Tibial nerve (tissue), 4 donors: ENCODE measurements around the gene SEC16B. TPM values are rescaled to one million over a fixed set of nuclear protein-coding genes. Genes with fewer than 3 reads are reported as not detected.

Source experiments
- DNase-seq, 2 donors: peaks; one replicate each; pipeline ENCODE4 v3.0.0-alpha.2; 2019; ENCODE audit warnings: low spot score in 2 of 2
- H3K27ac ChIP-seq, 4 donors: fragments of 200-600 bp; sonication (generic) in 3 of 4; one replicate each; pipeline ENCODE4 v1.5.1; 2017 to 2019; ENCODE audit warnings: mild to moderate bottlenecking in 1 of 4
- H3K27me3 ChIP-seq, 2 donors: fragments of 200-600 bp; sonication (generic) in 1 of 2; one replicate each; pipeline versions ENCODE4 v1.5.1 to v1.6.0; 2017 to 2019
- H3K36me3 ChIP-seq, 3 donors: fragments of 200-600 bp; sonication (generic); one replicate each; pipeline ENCODE4 v1.5.1; 2018 to 2019
- H3K4me1 ChIP-seq, 4 donors: fragments of 200-600 bp; sonication (generic) in 3 of 4; one replicate each; pipeline ENCODE4 v1.5.1; 2017 to 2019
- H3K4me3 ChIP-seq, 4 donors: fragments of 200-600 bp; sonication (generic) in 3 of 4; one replicate each; pipeline ENCODE4 v1.5.1; 2017 to 2019; ENCODE audit warnings: mild to moderate bottlenecking in 1 of 4, moderate library complexity in 1 of 4
- H3K9me3 ChIP-seq, 4 donors: fragments of 200-600 bp; sonication (generic) in 3 of 4; one replicate each; pipeline ENCODE4 v1.5.1; 2017 to 2019
- EP300 ChIP-seq, 2 donors: sonication (generic); formaldehyde crosslinking; IDR thresholded peaks; one replicate each; pipeline ENCODE4 v1.6.1; 2017; ENCODE audit warnings: antibody characterized with exemption in 2 of 2, mild to moderate bottlenecking in 1 of 2
- POLR2A ChIP-seq, 2 donors: fragments of 450-650 bp; IDR thresholded peaks; one replicate each; pipeline ENCODE4 v1.6.1; 2017; ENCODE audit warnings: antibody characterized with exemption in 2 of 2, mild to moderate bottlenecking in 2 of 2, moderate library complexity in 2 of 2
- WGBS, 2 donors: methylation state at CpG; one replicate each; pipeline ENCODE4 v1.1.5; 2018; 5-methylcytosine and 5-hydroxymethylcytosine counted together
- total RNA-seq, 4 donors: library from RNA; depleted of rRNA; stranded (reverse); fragments of >200 nt; gene quantifications; one replicate each; pipeline ENCODE4 v1.1.0, GENCODE V29; 2016
- TF ChIP-seq, protein P1 (sequence below), 5 experiments: fragments of 200-600 bp in 3 of 5; fragments of 450-650 bp in 2 of 5; sonication (generic) in 3 of 5; IDR thresholded peaks; one replicate each; pipeline ENCODE4 v1.5.1; 2016 to 2019; ENCODE audit warnings: antibody characterized with exemption in 5 of 5, mild to moderate bottlenecking in 3 of 5, moderate library complexity in 2 of 5

Gene SEC16B
- total RNA-seq, 4 donors from 2014 or later = 10.5 to 21.6 (median 15.4) TPM

GRCh38 chr1:177935638-177936415 is 34.0 kb downstream of the SEC16B start:
- TF ChIP-seq, protein P1, sequence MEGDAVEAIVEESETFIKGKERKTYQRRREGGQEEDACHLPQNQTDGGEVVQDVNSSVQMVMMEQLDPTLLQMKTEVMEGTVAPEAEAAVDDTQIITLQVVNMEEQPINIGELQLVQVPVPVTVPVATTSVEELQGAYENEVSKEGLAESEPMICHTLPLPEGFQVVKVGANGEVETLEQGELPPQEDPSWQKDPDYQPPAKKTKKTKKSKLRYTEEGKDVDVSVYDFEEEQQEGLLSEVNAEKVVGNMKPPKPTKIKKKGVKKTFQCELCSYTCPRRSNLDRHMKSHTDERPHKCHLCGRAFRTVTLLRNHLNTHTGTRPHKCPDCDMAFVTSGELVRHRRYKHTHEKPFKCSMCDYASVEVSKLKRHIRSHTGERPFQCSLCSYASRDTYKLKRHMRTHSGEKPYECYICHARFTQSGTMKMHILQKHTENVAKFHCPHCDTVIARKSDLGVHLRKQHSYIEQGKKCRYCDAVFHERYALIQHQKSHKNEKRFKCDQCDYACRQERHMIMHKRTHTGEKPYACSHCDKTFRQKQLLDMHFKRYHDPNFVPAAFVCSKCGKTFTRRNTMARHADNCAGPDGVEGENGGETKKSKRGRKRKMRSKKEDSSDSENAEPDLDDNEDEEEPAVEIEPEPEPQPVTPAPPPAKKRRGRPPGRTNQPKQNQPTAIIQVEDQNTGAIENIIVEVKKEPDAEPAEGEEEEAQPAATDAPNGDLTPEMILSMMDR (IDR thresholded peaks at IDR 0.05) = no peak
- Histone ChIP-seq H3K36me3 (peaks cover 0 to 89% (median 0%) of the 10 kb centered on the region in 3 donors), H3K4me3 (no peak overlapping the region), H3K9me3 (no peaks in the 10 kb centered on the region), H3K4me1 (no peaks in the 10 kb centered on the region), H3K27me3 (no peaks in the 10 kb centered on the region), H3K27ac (no peak overlapping the region)
- 88% methylated on average over 8 of the region's 8 CpGs for WGBS, 2 donors
- no peak for DNase-seq

GRCh38 chr1:177934927-177935326 is 34.9 kb downstream of the SEC16B start:
- Histone ChIP-seq H3K4me1 (no peaks in the 10 kb centered on the region), H3K36me3 (peaks cover 0 to 86% (median 0%) of the 10 kb centered on the region in 3 donors), H3K9me3 (no peaks in the 10 kb centered on the region), H3K27me3 (no peaks in the 10 kb centered on the region), H3K4me3 (no peak overlapping the region), H3K27ac (no peak overlapping the region)
- DNase-seq = no peak
- TF ChIP-seq EP300 (IDR thresholded peaks at IDR 0.05) (no peak), POLR2A (IDR thresholded peaks at IDR 0.05) (no peak)
- TF ChIP-seq, protein P1 (IDR thresholded peaks at IDR 0.05) = no peak
- 83 to 89% methylated on average over 3 of the region's 3 CpGs for WGBS, 2 donors

- peaks cover 0 to 86% (median 0%) of the 10 kb centered on the region in 3 donors for H3K36me3 ChIP-seq
- no peaks in the 10 kb centered on the region for H3K4me1 ChIP-seq
- TF ChIP-seq EP300 (IDR thresholded peaks at IDR 0.05) (no peak), POLR2A (IDR thresholded peaks at IDR 0.05) (no peak)
- TF ChIP-seq, protein P1 (IDR thresholded peaks at IDR 0.05) = no peak
- no peak overlapping the region for H3K4me3 ChIP-seq
- no peaks in the 10 kb centered on the region for H3K9me3 ChIP-seq
- H3K27ac ChIP-seq = no peak overlapping the region
- DNase-seq = no peak
- no peaks in the 10 kb centered on the region for H3K27me3 ChIP-seq
- WGBS, 2 donors = 92 to 93% methylated on average over 3 of the region's 3 CpGs
Measured at GRCh38 chr1:177934461-177934860, 35.4 kb downstream of the SEC16B start.

GRCh38 chr1:177933881-177934280 is 36.0 kb downstream of the SEC16B start:
- H3K27ac ChIP-seq = no peak overlapping the region
- no peak overlapping the region for H3K4me3 ChIP-seq
- TF ChIP-seq, protein P1 (IDR thresholded peaks at IDR 0.05) = no peak
- TF ChIP-seq POLR2A (IDR thresholded peaks at IDR 0.05) = no peak
- peaks cover 0 to 85% (median 0%) of the 10 kb centered on the region in 3 donors for H3K36me3 ChIP-seq
- DNase-seq = no peak
- H3K27me3 ChIP-seq = no peaks in the 10 kb centered on the region
- no peaks in the 10 kb centered on the region for H3K9me3 ChIP-seq
- H3K4me1 ChIP-seq = peaks cover 0 to 2% (median 0%) of the 10 kb centered on the region in 4 donors
- WGBS, 2 donors = 86 to 100% methylated on average over 1 of the region's 1 CpG

DNA sequence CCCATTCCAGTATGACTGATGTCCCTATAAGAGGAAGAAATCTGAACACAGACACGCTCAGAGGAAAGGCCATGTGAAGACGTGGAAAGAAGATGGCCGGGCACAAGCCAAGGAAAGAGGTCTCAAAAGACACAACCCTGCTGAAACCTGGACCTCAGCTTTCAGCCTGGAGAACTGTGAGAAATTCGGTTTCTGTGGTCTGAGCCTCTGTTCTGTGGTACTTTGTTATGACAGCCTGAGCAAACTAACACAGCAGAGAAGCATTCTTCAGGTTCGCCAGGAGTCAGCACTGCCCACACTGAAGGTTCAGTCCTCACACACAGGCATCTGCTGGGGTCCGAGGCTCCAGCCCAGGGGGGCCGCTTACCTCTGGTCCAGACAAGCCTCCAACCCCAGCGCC is 37.7 kb downstream of the SEC16B start:
- H3K4me1 ChIP-seq = peaks cover 0 to 12% (median 0%) of the 10 kb centered on the region in 4 donors
- WGBS, 2 donors = 78 to 86% methylated on average over 7 to 8 of the region's 8 CpGs
- H3K27ac ChIP-seq = no peak overlapping the region
- no peaks in the 10 kb centered on the region for H3K27me3 ChIP-seq
- no peak overlapping the region for H3K4me3 ChIP-seq
- peaks cover 0 to 70% (median 0%) of the 10 kb centered on the region in 3 donors for H3K36me3 ChIP-seq
- DNase-seq = no peak
- no peaks in the 10 kb centered on the region for H3K9me3 ChIP-seq
- TF ChIP-seq EP300 (IDR thresholded peaks at IDR 0.05) (no peak), POLR2A (IDR thresholded peaks at IDR 0.05) (no peak)
- TF ChIP-seq, protein P1 (IDR thresholded peaks at IDR 0.05) = no peak
